GM12878 (cell line): ENCODE results near the gene PRMT5. TPM values are rescaled to one million over a fixed set of nuclear protein-coding genes. Genes with fewer than 3 reads are reported as not detected.

Experiments
- ATAC-seq: fragments of 200-7000 bp; cut with Tn5 transposase; 3 replicates; pipeline ENCODE4 v1.9.1; 2020; ENCODE audit warnings: mild to moderate bottlenecking, moderate library complexity
- BruUV-seq: library from RNA; stranded (reverse); fragments of 400-500 nt; replicated peaks from 2 replicates; lab custom pipeline; 2021; lab: Mats Ljungman, UMichigan
- CTCF ChIA-PET: fragments of 300-600 bp; sonication (Branson Sonifier 250); formaldehyde crosslinking; extraction: SDS; loops from one replicate; lab custom pipeline; 2021; ENCODE audit warnings: inconsistent platforms; lab: Yijun Ruan, JAX
- POLR2A ChIA-PET: fragments of 350-600 bp; formaldehyde crosslinking; extraction: SDS; loops from one replicate; lab custom pipeline; 2021; ENCODE audit warnings: inconsistent platforms; lab: Charles Lee
- RAD21 ChIA-PET: fragments of 300-600 bp; sonication (Branson Sonifier 250); formaldehyde crosslinking; loops from one replicate; lab custom pipeline; 2023; ENCODE audit warnings: antibody characterized with exemption; ENCODE audit not compliant: unreplicated experiment; lab: Charles Lee
- SMC1A ChIA-PET: fragments of 300-600 bp; sonication (Branson Sonifier 250); formaldehyde crosslinking; loops from one replicate; lab custom pipeline; 2023; ENCODE audit not compliant: unreplicated experiment, uncharacterized antibody; lab: Charles Lee
- DNase-seq: peaks from one replicate; pipeline ENCODE4 v3.0.0-alpha.2; 2011; ENCODE audit warnings: low read depth, low spot score
- FAIRE-seq: peaks from 3 replicates; lab custom pipeline; 2011; peaks lifted over from hg19 to GRCh38; lab: Jason Lieb, UNC
- H2AFZ ChIP-seq: 2 replicates; pipeline ENCODE4 v1.6.0; 2011; ENCODE audit warnings: low read depth, low read length, control low read depth; ENCODE audit not compliant: control insufficient read depth
- H3K27ac ChIP-seq: 2 replicates; pipeline ENCODE4 v1.5.1; 2011; ENCODE audit warnings: control low read depth; ENCODE audit not compliant: control insufficient read depth, insufficient read depth
- H3K27me3 ChIP-seq, 2 experiments: replicated peaks in 1 of 2; 2 replicates each; pipeline versions ENCODE4 v1.6.0 to v1.6.1; 2011; ENCODE audit warnings: low read length in 1 of 2; ENCODE audit not compliant: control insufficient read depth in 2 of 2, insufficient read depth in 2 of 2
- H3K36me3 ChIP-seq, 2 experiments: 2 replicates each; pipeline ENCODE4 v1.5.1; 2011; ENCODE audit warnings: low read length in 1 of 2; ENCODE audit not compliant: control insufficient read depth in 2 of 2, insufficient read depth in 2 of 2
- H3K4me1 ChIP-seq: 2 replicates; pipeline ENCODE4 v1.6.1; 2011; ENCODE audit warnings: mild to moderate bottlenecking, low read length, moderate library complexity, mixed read lengths; ENCODE audit not compliant: control insufficient read depth, insufficient read depth
- H3K4me2 ChIP-seq: 2 replicates; pipeline ENCODE4 v1.6.0; 2011; ENCODE audit warnings: control low read depth; ENCODE audit not compliant: control insufficient read depth, insufficient read depth
- H3K4me3 ChIP-seq: fragments of 200-600 bp; sonication (generic); 2 replicates; pipeline ENCODE4 v1.5.1; 2016
- H3K79me2 ChIP-seq: 2 replicates; pipeline ENCODE4 v1.6.0; 2011; ENCODE audit warnings: low read length; ENCODE audit not compliant: control insufficient read depth, insufficient read depth
- H3K9ac ChIP-seq: 2 replicates; pipeline ENCODE4 v1.8.0; 2011; ENCODE audit warnings: low read length, control low read depth, mixed read lengths; ENCODE audit not compliant: control insufficient read depth, insufficient read depth
- H3K9me3 ChIP-seq: replicated peaks from 3 replicates; pipeline ENCODE4 v1.5.1; 2011; ENCODE audit warnings: mild to moderate bottlenecking, low read length; ENCODE audit not compliant: control insufficient read depth, insufficient read depth
- H4K20me1 ChIP-seq: 2 replicates; pipeline ENCODE4 v1.6.0; 2011; ENCODE audit not compliant: control insufficient read depth, insufficient read depth
- ATF2 ChIP-seq: IDR thresholded peaks from 2 replicates; pipeline ENCODE4 v1.6.1; 2012; ENCODE audit warnings: low read length, inconsistent platforms
- CTCF ChIP-seq, 3 experiments: IDR thresholded peaks in 2 of 3; conservative IDR thresholded peaks in 1 of 3; 2 replicates each; pipeline ENCODE4 v1.5.1; 2011; ENCODE audit warnings: low read depth in 3 of 3, low read length in 3 of 3, mild to moderate bottlenecking in 3 of 3, control low read depth in 2 of 3, moderate library complexity in 2 of 3, inconsistent platforms in 1 of 3, mixed read lengths in 1 of 3; ENCODE audit not compliant: control insufficient read depth in 2 of 3, insufficient read depth in 1 of 3; ENCODE audit errors: extremely low read depth in 1 of 3
- ELK1 ChIP-seq: IDR thresholded peaks from 2 replicates; pipeline ENCODE4 v1.6.1; 2012; ENCODE audit warnings: low read depth, low read length, improper control_type of control experiment
- ESRRA ChIP-seq: IDR thresholded peaks from 2 replicates; pipeline ENCODE4 v1.6.1; 2012; ENCODE audit warnings: mild to moderate bottlenecking, low read length, improper control_type of control experiment
- HDAC2 ChIP-seq: fragments of 200-600 bp; sonication (generic); IDR thresholded peaks from 2 replicates; pipeline ENCODE4 v1.6.1; 2017
- IKZF1 ChIP-seq: fragments of 450-650 bp; conservative IDR thresholded peaks from 2 replicates; pipeline ENCODE4 v1.6.1; 2017; ENCODE audit warnings: antibody characterized with exemption, mild to moderate bottlenecking
- JUND ChIP-seq: IDR thresholded peaks from 2 replicates; pipeline ENCODE4 v1.6.1; 2012; ENCODE audit warnings: low read depth, mild to moderate bottlenecking, low read length, improper control_type of control experiment, moderate library complexity
- MEF2B ChIP-seq: fragments of 450-650 bp; IDR thresholded peaks from 2 replicates; pipeline ENCODE4 v1.6.1; 2018; ENCODE audit warnings: mild to moderate bottlenecking, moderate library complexity; ENCODE audit not compliant: partially characterized antibody, poor library complexity, severe bottlenecking
- MTA2 ChIP-seq: fragments of 450-650 bp; IDR thresholded peaks from 2 replicates; pipeline ENCODE4 v1.6.1; 2016; ENCODE audit warnings: low read depth, mild to moderate bottlenecking, moderate library complexity
- NR2C1 ChIP-seq: fragments of 450-650 bp; IDR thresholded peaks from 2 replicates; pipeline ENCODE4 v1.6.1; 2017; ENCODE audit warnings: antibody characterized with exemption, mild to moderate bottlenecking, moderate library complexity
- RAD21 ChIP-seq: IDR thresholded peaks from 2 replicates; pipeline ENCODE4 v1.6.1; 2011; ENCODE audit warnings: mild to moderate bottlenecking, low read depth, low read length, moderate library complexity; ENCODE audit not compliant: insufficient read depth
- YBX1 ChIP-seq: fragments of 450-650 bp; IDR thresholded peaks from 2 replicates; pipeline ENCODE4 v1.6.1; 2016; ENCODE audit warnings: antibody characterized with exemption
- ZBED1 ChIP-seq: IDR thresholded peaks from 2 replicates; pipeline ENCODE4 v1.6.1; 2016; ENCODE audit warnings: borderline replicate concordance
- ZNF622 ChIP-seq: fragments of 450-650 bp; IDR thresholded peaks from 2 replicates; pipeline ENCODE4 v1.6.1; 2017; ENCODE audit warnings: mild to moderate bottlenecking, inconsistent platforms
- WGBS: methylation state at CpG from one replicate; pipeline ENCODE4 v1.1.6; 2016; ENCODE audit warnings: low lambda C conversion rate; ENCODE audit not compliant: insufficient replicate concordance, insufficient coverage; ENCODE audit errors: missing lambda C conversion rate; 5-methylcytosine and 5-hydroxymethylcytosine counted together
- in situ Hi-C: fragments of 300-500 bp; cut with MboI; formaldehyde crosslinking; loops from 9 replicates; pipeline ENCODE4 v1.14.3; 2018; ENCODE audit warnings: mixed read lengths
- intact Hi-C: fragments of 100-400 bp; cut with micrococcal nuclease; formaldehyde crosslinking; loops from one replicate; pipeline ENCODE4 v1.14.2; 2022; ENCODE audit not compliant: unreplicated experiment
- polyA plus RNA-seq, 11 experiments: library from polyadenylated mRNA; depleted of rRNA in 4 of 11; unstranded in 6 of 11; stranded (reverse) in 5 of 11; fragments of >200 nt; fragmentation: Nextera tagmentation in 4 of 11; fragmentation: Illumina TruSeq in 1 of 11; extraction: Ambion mirVana in 4 of 11; extraction: Trizol in 1 of 11; gene quantifications; 1 replicate in 1 of 11; 2 replicates in 10 of 11; pipeline versions ENCODE4 v1.2.1 to v1.2.3, GENCODE V29; 2011 to 2016; ENCODE audit warnings: inconsistent platforms in 2 of 11, missing spikeins in 2 of 11, low read depth in 1 of 11
- total RNA-seq, 4 experiments: library from RNA; depleted of rRNA in 3 of 4; stranded (reverse); fragments of >200 nt in 3 of 4; fragmentation: Illumina TruSeq in 1 of 4; extraction: Trizol in 1 of 4; gene quantifications; 2 replicates each; pipeline versions ENCODE4 v1.2.1 to v1.2.3, GENCODE V29; 2013 to 2021
- TF ChIP-seq, protein P1 (sequence below): fragments of 450-650 bp; IDR thresholded peaks from 2 replicates; pipeline ENCODE4 v1.6.1; 2014; ENCODE audit warnings: mild to moderate bottlenecking
- TF ChIP-seq, protein P2 (sequence below): IDR thresholded peaks from 2 replicates; pipeline ENCODE4 v1.6.1; 2011; ENCODE audit warnings: low read depth, low read length, improper control_type of control experiment, borderline replicate concordance
- TF ChIP-seq, protein P3 (sequence below): fragments of 450-650 bp; IDR thresholded peaks from 2 replicates; pipeline ENCODE4 v1.6.1; 2017; ENCODE audit warnings: borderline replicate concordance

The PRMT5 gene
- total and polyA plus RNA-seq, 10 of the 15 experiments (the other 5 are each of a cell fraction or from before 2014, with no cell fraction given) = 54.3 to 221 (median 111) TPM

- Histone ChIP-seq H3K9me3 (no peaks in the 10 kb centered on the region), H3K36me3 (no peaks in the 10 kb centered on the region), H3K79me2 (no peaks in the 10 kb centered on the region), H3K27me3 (no peaks in the 10 kb centered on the region), H3K4me2 (no peak overlapping the region), H3K4me3 (no peak overlapping the region), H3K9ac (no peak overlapping the region), H2AFZ (no peak overlapping the region), H3K27ac (no peak overlapping the region), H3K4me1 (no peaks in the 10 kb centered on the region), H4K20me1 (no peaks in the 10 kb centered on the region)
- 7% methylated on average over 1 of the region's 1 CpG for WGBS
- intact Hi-C loops (loop anchor here (5.0 kb wide), 1 partner anchor 86 kb away; the partner anchor contains the start of gene CDH24), in situ Hi-C loops (no loop called here)
- BruUV-seq = no TSS peak
- ATAC-seq (no peak), FAIRE-seq (no peak), DNase-seq (no peak)
- ChIA-PET POLR2A (interaction anchor here (0.6 to 1.1 kb wide), 4 partner anchors 10 to 113 kb away, joined by 3 to 6 read pairs (median 5); no protein-coding TSS in a partner anchor), RAD21 (interaction anchor here (3.1 to 8.8 kb wide), 4 partner anchors 15 to 87 kb away, joined by 16 to 110 read pairs (median 18); partner anchors contain the start of genes CDH24 and PRMT5), SMC1A (interaction anchor here (1.0 to 3.2 kb wide), 7 partner anchors 8 to 124 kb away, joined by 3 to 62 read pairs (median 5); partner anchors contain the start of gene C14orf119), CTCF (interaction anchor here (0.6 to 13.2 kb wide), 12 partner anchors 8 to 100 kb away, joined by 3 to 370 read pairs (median 19); partner anchors contain the start of genes AJUBA, HAUS4 and PRMT5)
- TF ChIP-seq CTCF (IDR thresholded peaks at IDR 0.05 in 2 of 3, conservative IDR thresholded peaks at IDR 0.05 in 1 of 3; ENCODE audit: control insufficient read depth in 2 of 3, extremely low read depth in 1 of 3, insufficient read depth in 1 of 3, low read depth in 3 of 3, low read length in 3 of 3) (no peak), JUND (no peak), ATF2 (no peak), HDAC2 (no peak), YBX1 (no peak), ZBED1 (no peak), MTA2 (no peak), ELK1 (no peak), NR2C1 (no peak), RAD21 (no peak), IKZF1 (no peak), MEF2B (no peak), ZNF622 (no peak), ESRRA (no peak)
- TF ChIP-seq, protein P1, sequence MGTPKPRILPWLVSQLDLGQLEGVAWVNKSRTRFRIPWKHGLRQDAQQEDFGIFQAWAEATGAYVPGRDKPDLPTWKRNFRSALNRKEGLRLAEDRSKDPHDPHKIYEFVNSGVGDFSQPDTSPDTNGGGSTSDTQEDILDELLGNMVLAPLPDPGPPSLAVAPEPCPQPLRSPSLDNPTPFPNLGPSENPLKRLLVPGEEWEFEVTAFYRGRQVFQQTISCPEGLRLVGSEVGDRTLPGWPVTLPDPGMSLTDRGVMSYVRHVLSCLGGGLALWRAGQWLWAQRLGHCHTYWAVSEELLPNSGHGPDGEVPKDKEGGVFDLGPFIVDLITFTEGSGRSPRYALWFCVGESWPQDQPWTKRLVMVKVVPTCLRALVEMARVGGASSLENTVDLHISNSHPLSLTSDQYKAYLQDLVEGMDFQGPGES = no peak
- TF ChIP-seq, protein P2, sequence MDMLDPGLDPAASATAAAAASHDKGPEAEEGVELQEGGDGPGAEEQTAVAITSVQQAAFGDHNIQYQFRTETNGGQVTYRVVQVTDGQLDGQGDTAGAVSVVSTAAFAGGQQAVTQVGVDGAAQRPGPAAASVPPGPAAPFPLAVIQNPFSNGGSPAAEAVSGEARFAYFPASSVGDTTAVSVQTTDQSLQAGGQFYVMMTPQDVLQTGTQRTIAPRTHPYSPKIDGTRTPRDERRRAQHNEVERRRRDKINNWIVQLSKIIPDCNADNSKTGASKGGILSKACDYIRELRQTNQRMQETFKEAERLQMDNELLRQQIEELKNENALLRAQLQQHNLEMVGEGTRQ = no peak
- TF ChIP-seq, protein P3, sequence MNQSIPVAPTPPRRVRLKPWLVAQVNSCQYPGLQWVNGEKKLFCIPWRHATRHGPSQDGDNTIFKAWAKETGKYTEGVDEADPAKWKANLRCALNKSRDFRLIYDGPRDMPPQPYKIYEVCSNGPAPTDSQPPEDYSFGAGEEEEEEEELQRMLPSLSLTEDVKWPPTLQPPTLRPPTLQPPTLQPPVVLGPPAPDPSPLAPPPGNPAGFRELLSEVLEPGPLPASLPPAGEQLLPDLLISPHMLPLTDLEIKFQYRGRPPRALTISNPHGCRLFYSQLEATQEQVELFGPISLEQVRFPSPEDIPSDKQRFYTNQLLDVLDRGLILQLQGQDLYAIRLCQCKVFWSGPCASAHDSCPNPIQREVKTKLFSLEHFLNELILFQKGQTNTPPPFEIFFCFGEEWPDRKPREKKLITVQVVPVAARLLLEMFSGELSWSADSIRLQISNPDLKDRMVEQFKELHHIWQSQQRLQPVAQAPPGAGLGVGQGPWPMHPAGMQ = no peak
Measured at GRCh38 chr14:22971152-22971551, 42.0 kb upstream of the PRMT5 start.
